ENCODE data around the gene ZNF23. TPM values are rescaled to one million over a fixed set of nuclear protein-coding genes. Genes with fewer than 3 reads are reported as not detected.

ZNF23 gene
- total RNA-seq, 1 donor from 2014 or later: 0.43 TPM

GRCh38 chr16:71399801-71400563 is 62.1 kb downstream of the ZNF23 start:
- Histone ChIP-seq H3K4me1 (no peaks in the 10 kb centered on the region), H3K9me3 (no peaks in the 10 kb centered on the region), H3K4me3 (no peak overlapping the region), H3K27ac (no peak overlapping the region), H3K36me3 (no peaks in the 10 kb centered on the region), H3K27me3 (no peaks in the 10 kb centered on the region)
- DNase-seq (ENCODE audit: low spot score in 2 of 2): no peak
- TF ChIP-seq CTCF (IDR thresholded peaks at IDR 0.05): no peak
- intact Hi-C loops (cut with DNase I): no loop called here

Other genes starting within 250 kb of the ZNF23 start
- gene HYDIN, start 231.5 kb downstream of the ZNF23 start, total RNA-seq: 1.2 TPM
- gene CMTR2, start 172.8 kb downstream of the ZNF23 start, total RNA-seq: 23.1 TPM
- 0.64 TPM for gene CALB2, start 103.5 kb downstream of the ZNF23 start, total RNA-seq
- not detected for gene TLE7, start 20.2 kb downstream of the ZNF23 start, total RNA-seq
- gene ZNF19, start 27.1 kb upstream of the ZNF23 start, total RNA-seq: not detected
- gene CHST4, start 64.2 kb upstream of the ZNF23 start, total RNA-seq: not detected
- 6.7 TPM for gene TAT, start 114.8 kb upstream of the ZNF23 start, total RNA-seq
- not detected for gene MARVELD3, start 163.9 kb upstream of the ZNF23 start, total RNA-seq